Cardiac atrium fibroblast (primary cell): ENCODE measurements around the gene MOB2. TPM values are rescaled to one million over a fixed set of nuclear protein-coding genes. Genes with fewer than 3 reads are reported as not detected.

Experiments
- total RNA-seq: library from RNA; depleted of rRNA; stranded (reverse); fragments of >200 nt; gene quantifications from 2 replicates; pipeline ENCODE4 v1.2.3, GENCODE V29; 2015

Gene MOB2, protein sequence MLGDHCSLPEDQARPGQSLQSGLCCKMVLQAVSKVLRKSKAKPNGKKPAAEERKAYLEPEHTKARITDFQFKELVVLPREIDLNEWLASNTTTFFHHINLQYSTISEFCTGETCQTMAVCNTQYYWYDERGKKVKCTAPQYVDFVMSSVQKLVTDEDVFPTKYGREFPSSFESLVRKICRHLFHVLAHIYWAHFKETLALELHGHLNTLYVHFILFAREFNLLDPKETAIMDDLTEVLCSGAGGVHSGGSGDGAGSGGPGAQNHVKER
- total RNA-seq = 23.3 and 30.5 TPM in 2 replicates

DNA sequence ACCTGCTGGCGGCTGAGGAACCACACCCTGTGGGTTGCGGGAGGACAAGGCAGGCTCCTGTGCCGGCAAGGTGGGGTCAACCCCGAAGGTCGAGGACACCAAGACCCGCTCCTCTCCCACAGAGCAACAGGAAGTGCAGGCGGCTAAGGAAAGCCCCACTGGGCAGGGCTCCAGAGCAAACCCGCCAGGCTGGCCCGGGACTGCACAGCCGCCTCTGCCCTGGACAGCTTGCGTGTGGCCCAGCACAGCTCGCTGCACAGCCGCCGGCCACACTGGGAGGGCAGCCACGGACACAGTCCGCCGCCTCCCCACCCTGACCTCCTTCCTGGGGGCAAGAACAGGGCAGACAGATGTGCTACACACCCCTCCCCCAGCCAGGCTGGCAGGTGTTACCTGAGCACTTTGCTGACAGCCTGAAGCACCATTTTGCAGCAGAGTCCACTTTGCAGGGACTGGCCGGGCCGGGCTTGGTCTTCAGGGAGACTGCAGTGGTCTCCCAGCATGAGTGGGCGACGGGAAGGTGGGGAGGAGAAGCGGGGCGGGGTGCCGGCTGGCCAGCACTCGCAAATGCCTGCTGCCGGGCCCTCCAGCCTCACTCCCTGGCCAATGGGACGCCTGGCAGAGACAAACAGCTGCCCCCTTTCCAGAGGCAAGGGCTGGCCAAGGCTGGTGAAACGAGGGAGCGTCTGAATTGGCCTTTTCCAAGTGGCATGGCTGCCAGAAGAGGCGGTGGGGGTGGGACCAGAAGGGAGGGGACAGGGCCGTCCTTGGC, at the start of gene MOB2:
MOB2 (minus strand) TSS at position 726 of the 772 bp plus-strand sequence; CDS start at position 503, 223 bp downstream.

Other genes starting within 250 kb of the MOB2 start
- 30.0 and 32.6 TPM in 2 replicates for gene TOLLIP, start 177.1 kb downstream of the MOB2 start, total RNA-seq
- gene BRSK2, start 96.8 kb downstream of the MOB2 start, total RNA-seq = 0.16 and 0.36 TPM in 2 replicates
- 0.32 and 0.72 TPM in 2 replicates for gene DUSP8, start 85.5 kb upstream of the MOB2 start, total RNA-seq
- not detected in 2 replicates for gene KRTAP5-1, start 98.5 kb upstream of the MOB2 start, total RNA-seq
- not detected in 2 replicates for gene KRTAP5-2, start 111.5 kb upstream of the MOB2 start, total RNA-seq
- gene KRTAP5-3, start 121.7 kb upstream of the MOB2 start, total RNA-seq = not detected in 2 replicates
- not detected in 2 replicates for gene KRTAP5-4, start 135.4 kb upstream of the MOB2 start, total RNA-seq
- not detected in 2 replicates for gene KRTAP5-5, start 143.0 kb upstream of the MOB2 start, total RNA-seq
- gene KRTAP5-6, start 210.4 kb upstream of the MOB2 start, total RNA-seq = not detected in 2 replicates